GM19035 (cell line): Measurements from ENCODE around the gene NUDT14.

Source experiments
- ATAC-seq: cut with Tn5 transposase; IDR thresholded peaks from one replicate; pipeline ENCODE4 v1.9.1; 2021; ENCODE audit not compliant: unreplicated experiment

The NUDT14 gene

DNA sequence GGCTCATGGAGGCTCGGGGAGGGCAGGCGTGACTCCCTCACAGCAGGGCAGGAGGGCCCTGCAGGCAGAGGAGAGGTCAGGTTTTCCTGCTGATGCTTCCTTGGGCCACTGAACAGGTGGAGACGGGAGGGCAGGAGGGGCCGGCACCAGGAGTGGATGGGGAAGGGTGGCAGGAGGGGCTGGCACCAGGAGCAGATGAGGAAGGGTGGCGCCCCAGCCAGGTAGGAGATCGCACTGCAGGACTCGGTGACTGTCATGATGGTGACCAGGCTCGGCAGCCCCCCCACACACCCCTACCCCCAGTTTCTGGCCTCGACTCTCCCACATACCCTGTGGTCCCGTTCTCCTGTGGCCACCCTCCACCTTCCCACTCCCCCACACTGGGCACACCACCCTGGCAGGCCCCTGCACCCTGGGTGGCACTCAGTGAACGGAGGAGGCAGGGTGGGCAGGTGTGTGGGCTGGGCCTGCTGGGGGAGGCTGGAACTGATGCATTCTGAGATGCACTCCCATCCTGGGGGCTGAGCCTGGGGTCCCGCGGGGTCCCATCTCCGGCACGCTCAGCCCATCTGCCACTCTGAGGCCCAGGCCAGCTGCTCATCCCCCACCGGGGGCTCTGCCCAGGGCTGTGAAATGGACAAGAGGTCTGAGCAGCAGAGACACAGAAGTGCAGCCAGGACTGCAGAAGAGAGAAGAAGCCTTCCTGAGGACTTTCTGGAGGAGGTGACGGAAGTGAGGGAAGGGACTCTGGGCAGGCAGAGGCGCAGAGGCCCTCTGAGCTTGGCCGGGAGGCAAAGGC is 2.8 kb downstream of the NUDT14 start:
- ATAC-seq = no peak

- ATAC-seq = no peak
Measured at GRCh38 chr14:105177082-105177481, 4.0 kb downstream of the NUDT14 start.

DNA sequence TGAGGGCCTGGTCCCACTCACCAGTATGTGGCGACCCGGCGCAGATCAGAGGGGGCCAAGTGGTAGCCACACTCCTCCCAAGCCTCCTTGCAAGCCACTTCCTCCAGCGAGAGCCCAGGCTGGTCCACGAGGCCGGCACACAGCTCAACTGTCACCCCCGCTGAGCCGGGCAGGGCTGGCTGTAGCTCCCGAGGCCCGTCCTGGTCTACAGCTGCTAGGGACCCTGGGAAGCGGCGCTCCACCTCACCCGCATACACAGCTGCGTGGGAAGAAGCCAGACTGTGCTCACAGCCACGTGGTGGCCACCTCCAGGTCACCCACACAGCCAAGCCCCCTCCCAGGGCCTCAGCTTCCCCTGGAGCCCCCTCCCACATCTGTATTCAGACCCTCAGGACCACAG is 4.6 kb downstream of the NUDT14 start:
- ATAC-seq = no peak

- no peak for ATAC-seq
Measured at GRCh38 chr14:105173901-105174894, 6.9 kb downstream of the NUDT14 start.

- ATAC-seq = no peak
Measured at GRCh38 chr14:105173145-105173544, 8.0 kb downstream of the NUDT14 start.

DNA sequence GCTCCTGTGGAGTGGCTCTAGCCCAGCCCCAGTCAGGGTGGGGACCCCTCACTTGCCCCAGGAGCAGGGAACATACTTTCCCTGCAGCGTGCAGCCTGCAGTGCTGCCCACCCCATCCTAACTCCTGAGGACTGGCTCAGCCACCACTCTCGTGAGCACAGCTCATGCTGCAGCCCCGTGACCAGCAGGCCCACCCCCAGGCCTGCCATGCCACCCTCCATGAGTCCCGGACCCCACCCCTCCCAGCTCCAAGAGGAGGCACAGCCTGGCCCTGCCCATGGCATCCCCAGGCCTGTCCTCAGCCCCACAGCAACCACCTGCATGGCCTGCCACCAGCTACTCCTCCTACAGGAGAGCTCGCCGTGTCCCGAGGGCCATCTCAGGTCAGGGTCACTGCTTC is 8.6 kb downstream of the NUDT14 start:
- no peak for ATAC-seq

DNA sequence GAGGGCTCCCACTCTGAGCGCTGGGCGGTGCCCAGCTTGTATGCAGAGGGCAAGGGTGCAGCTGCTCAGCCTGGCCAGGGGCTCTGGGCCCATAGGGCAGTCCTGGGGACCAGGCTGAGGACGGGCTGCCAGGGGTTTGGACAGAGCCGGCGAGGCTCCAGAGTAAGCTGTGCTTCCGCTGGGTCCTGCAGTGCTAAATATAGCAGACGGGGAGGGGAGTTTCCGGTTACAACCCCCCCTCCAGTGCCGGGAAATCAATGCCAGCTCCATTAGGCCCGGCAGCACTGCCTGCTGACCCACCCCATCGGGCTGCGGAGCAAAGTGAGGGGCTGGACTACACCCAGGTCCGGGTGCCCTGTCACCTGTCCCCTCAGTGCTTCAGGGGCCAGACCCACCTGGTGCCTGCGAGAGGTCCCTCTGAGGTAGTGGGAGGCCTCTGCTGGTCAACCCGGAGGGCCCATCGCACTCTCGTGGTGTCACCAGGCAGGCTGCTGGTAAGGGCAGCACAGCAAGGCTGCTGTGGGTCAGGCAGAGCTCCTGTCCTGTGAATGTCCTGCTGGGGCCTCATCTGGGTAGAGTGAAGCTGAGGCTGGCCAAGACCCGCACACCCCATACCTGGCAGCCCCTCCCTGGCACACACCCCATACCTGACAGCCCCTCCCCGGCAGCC is 10.0 kb downstream of the NUDT14 start:
- ATAC-seq = no peak

GRCh38 chr14:105169776-105170655 is 11.1 kb downstream of the NUDT14 start:
- ATAC-seq = no peak

- no peak for ATAC-seq
Measured at GRCh38 chr14:105168979-105169507, 12.1 kb downstream of the NUDT14 start.

DNA sequence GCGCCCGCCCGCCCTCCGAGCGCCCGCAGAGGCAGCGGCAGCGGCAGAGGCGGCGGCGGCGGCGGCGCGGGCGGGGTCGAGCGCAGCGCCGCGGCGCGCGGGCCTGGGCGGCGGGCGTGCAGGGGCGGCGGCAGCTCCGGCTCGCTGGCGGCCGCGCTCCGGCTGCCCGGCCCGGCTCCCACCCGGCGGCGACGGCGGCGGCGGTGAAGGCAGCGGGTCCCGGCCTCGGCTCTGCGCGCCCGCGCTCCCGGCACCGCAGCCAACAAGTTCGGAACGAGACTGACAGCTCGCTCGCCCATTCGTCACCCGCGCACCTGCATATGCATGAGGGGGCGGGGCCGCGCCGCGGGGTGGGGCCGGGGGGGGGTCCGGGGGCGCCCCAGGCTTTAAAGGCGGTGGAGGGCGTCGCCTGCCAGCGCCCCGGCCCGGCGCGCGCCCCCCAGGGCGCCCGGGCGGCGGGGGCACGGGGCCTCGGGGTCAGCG is 12.6 kb downstream of the NUDT14 start, which contains the start of gene JAG2:
TSS of gene JAG2 (minus strand) at position 281 of the 483 bp plus-strand sequence. CDS start 356 bp downstream, outside the sequence.
- ATAC-seq = no peak

DNA sequence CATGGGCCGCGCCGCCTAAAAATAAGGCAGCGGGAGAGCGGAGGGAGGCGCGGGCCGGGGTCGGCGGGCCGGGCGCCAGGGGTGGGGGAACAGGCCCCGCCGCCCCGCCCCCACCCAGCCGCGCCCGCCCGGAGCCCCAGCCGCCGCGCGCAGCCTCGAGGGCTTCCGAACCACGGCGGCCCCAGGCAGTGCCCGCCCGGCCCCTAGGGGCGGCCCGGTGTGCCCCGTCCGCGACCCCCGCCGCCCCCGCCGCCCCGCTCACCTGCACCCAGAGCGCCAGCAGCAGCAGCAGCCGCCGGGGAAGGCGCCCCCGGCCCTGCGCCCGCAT is 13.1 kb downstream of the NUDT14 start:
- ATAC-seq = no peak

- ATAC-seq = no peak
Measured at GRCh38 chr14:105167303-105168092, 13.6 kb downstream of the NUDT14 start.

DNA sequence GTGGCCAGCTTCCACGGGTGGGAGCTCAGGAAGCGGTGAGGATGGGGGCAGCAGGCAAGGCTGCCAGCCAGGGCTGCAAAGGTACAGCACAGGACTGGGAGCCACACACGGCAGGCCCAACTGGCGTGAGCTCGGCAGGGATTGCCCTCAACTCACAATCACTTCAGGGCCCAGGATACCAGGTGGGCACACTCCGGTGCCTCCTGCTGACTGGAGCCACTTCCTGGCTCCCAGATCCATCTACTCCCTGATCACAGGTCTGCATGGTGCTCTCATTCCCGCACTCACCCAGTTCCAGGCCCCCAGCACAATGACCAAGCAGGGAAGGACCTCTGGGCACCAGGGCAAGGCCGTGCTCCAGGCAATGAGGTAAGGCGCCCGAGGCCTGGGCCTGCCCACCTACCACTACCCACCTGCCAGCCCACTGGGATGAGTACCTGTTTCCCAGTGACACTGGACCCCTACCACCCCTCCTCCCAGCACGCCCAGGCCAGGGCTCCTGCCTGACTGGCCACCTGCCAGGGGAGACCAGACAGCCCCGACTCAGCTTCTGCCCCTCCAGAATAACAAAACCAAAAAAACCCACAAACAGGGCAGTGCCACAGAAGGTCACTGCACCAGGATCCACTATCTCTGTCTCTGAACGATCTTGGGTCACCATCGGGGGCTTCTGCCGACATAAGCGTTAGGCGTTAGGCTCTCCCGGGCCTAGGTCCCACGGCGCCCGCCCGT is 14.4 kb downstream of the NUDT14 start:
- no peak for ATAC-seq

DNA sequence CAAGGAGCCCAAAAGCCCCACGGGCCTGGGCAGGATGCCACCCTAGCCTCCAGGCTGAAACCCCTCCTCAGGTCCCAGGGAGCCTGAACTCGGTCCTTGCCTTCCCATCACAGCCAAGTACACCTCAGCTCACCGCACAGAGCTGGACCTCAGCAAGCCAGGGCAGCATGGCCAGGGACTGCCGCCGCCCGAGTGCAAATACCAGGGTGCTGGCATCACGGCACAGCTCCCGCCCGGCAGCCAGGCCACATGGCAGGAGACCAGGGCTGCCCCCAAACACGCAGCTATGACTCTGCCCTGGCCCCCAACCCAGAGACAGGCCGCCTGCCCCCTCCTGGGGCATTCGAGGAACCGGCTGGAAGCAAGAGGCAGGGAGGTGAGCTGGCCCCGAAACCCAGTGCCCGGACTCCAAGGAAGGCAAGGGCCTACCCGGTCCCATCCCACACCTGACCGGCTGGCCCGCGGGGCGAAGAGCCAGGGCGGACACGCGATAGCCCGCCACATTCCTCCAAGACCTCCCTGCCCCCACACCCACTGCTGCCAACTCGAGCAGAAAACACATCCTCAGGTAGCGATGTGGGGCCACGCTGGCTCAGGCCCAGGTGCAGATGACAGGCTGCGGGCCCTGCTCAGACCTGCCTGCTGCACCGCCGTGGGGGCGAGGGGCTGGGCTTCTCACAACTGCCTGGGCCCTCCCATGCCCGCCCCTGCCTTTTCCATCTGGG is 15.2 kb downstream of the NUDT14 start:
- no peak for ATAC-seq

GRCh38 chr14:105165134-105165704 is 15.9 kb downstream of the NUDT14 start:
- ATAC-seq = no peak

DNA sequence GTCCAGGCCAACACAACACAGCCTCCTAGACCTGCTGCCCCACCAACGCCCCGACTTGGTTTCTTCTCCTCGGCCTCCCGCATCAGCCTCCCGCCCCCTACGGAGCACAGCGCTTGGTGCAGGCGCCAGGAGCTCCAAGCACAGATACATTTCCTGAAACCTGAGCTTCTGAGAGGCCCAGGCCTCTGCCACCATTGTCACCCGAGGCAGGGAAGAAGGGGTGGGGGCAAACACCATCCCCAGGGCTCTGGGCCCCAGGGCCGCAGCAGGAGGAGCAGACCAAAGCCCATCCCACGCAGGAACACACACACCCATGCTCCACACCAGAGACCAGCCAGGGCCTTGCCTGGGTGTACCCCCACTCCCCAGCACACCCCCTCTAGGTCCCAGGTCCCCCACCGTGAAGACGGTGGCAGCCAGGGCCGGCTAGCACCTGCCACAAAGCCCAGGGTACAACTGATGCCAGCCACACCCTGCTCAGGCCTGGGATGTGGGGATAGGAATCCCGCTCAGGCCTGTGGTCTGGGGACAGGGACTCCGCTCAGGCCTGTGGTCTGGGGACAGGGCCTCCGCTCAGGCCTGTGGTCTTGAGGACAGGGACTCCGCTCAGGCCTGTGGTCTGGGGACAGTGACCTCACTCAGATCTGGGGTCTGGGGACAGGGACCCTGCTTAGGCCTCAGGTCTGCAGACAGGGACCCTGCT is 17.9 kb downstream of the NUDT14 start:
- no peak for ATAC-seq

- ATAC-seq = no peak
Measured at GRCh38 chr14:105162669-105162979, 18.5 kb downstream of the NUDT14 start.
